Right cardiac atrium (tissue), 5 donors: Measurements from ENCODE around the gene ZC3H12A. TPM values are rescaled to one million over a fixed set of nuclear protein-coding genes. Genes with fewer than 3 reads are reported as not detected.
"Not testable (repeated sequence)": the region's sequence is repeated elsewhere in the genome, so short reads cannot be mapped to it uniquely, and the experiment has no call there.

ENCODE experiments used
- ATAC-seq, 2 donors: fragments of 200-7000 bp; cut with Tn5 transposase; one replicate each; pipeline versions ENCODE4 v1.8.0 to v1.9.1; 2020; ENCODE audit warnings: moderate library complexity in 2 of 2, mild to moderate bottlenecking in 1 of 2
- DNase-seq, 3 donors: peaks; one replicate each; pipeline ENCODE4 v3.0.0-alpha.2; 2020
- H3K27ac ChIP-seq: one replicate; pipeline ENCODE4 v1.5.1; 2013; ENCODE audit warnings: mild to moderate bottlenecking, low read length, control low read depth, moderate library complexity
- H3K27me3 ChIP-seq: one replicate; pipeline ENCODE4 v1.6.1; 2013; ENCODE audit not compliant: control insufficient read depth, insufficient read depth
- H3K4me1 ChIP-seq: one replicate; pipeline ENCODE4 v1.6.1; 2013; ENCODE audit warnings: low read length; ENCODE audit not compliant: control insufficient read depth, insufficient read depth
- H3K4me3 ChIP-seq: one replicate; pipeline ENCODE4 v1.5.1; 2013; ENCODE audit warnings: low read length, control low read depth
- H3K9me3 ChIP-seq: one replicate; pipeline ENCODE4 v1.6.1; 2013; ENCODE audit warnings: low read length; ENCODE audit not compliant: control insufficient read depth
- WGBS: extraction: QIAGEN DNeasy Blood & Tissue Kit; methylation state at CpG from one replicate; pipeline ENCODE4 v1.1.7; 2013; 5-methylcytosine and 5-hydroxymethylcytosine counted together
- intact Hi-C, 4 donors: fragments of 100-400 bp; cut with DNase I; formaldehyde crosslinking; loops; one replicate each; pipeline versions ENCODE4 v1.11.0 to v1.14.0; 2022 to 2023
- polyA plus RNA-seq: library from polyadenylated mRNA; stranded (reverse); fragments of 200-250 nt; gene quantifications from one replicate; pipeline ENCODE4 v1.2.3, GENCODE V29; 2013
- total RNA-seq, 4 donors: library from RNA; stranded (reverse); fragmentation: NEBNext Ultra II Directional; extraction: Animal tissue kit (Norgen Biotek cat#: 25700); gene quantifications; one replicate each; pipeline ENCODE4 v1.2.1, GENCODE V29; 2021
- donor health status: healthy with polysubstance abuse.
- donor health status: DM: no; HTN: yes; CAD: no.
- donor health status: DM: no; HTN: no; CAD: no.
- donor health status: DM: no; HTN: yes; CAD: no; lungs with severe emphysema.
- donor health status: DM: yes; HTN: yes; CAD: no.

The ZC3H12A gene
- total and polyA plus RNA-seq, 5 donors: 6.0 to 15.1 (median 7.2) TPM

DNA sequence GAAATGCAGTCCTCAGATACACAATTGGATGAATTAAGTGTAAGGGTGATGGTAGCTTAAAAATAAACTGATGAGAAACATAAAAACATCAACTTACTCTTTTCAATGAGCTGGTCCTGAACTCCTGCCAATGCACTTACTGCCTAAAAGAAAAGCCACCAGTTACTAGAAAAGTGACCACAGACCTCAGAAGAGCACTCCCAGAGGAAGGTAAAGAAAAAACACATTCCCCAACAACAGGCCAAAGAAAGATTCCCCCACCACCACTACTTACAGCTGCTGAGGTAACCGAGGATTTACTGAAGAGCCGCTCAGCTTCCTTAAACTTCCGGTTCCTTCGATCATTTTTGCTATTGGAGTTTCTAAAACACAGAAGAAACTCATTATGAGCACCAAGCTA lies 34.8 kb downstream of the ZC3H12A start:
- intact Hi-C loops: no loop called here
- DNase-seq: no peak
- H3K27ac ChIP-seq: no peak overlapping the region
- no peaks in the 10 kb centered on the region for H3K9me3 ChIP-seq
- no peaks in the 10 kb centered on the region for H3K4me1 ChIP-seq
- WGBS: 86% methylated on average over 4 of the region's 4 CpGs
- H3K4me3 ChIP-seq: no peak overlapping the region
- no peak for ATAC-seq
- no peaks in the 10 kb centered on the region for H3K27me3 ChIP-seq

GRCh38 chr1:37513795-37514349 lies 39.5 kb downstream of the ZC3H12A start:
- H3K27me3 ChIP-seq: no peaks in the 10 kb centered on the region
- ATAC-seq (peak in 1 of 2 donors; percentile 10), DNase-seq (peak in 1 of 3 donors; percentile 58)
- intact Hi-C loops: no loop called here
- WGBS: 3% methylated on average over 26 of the region's 26 CpGs
- no peaks in the 10 kb centered on the region for H3K4me1 ChIP-seq
- peak overlapping the region; percentile 87 for H3K4me3 ChIP-seq
- no peak overlapping the region for H3K27ac ChIP-seq
- no peaks in the 10 kb centered on the region for H3K9me3 ChIP-seq

- ATAC-seq (peak; percentile 99), DNase-seq (peak; percentile 83 to 95 (median 95))
- Histone ChIP-seq H3K4me3 (peak within 1 kb of the TSS; percentile 87), H3K9me3 (no peaks in the 10 kb centered on the region), H3K27me3 (no peaks in the 10 kb centered on the region), H3K27ac (peak within 1 kb of the TSS; percentile 77), H3K4me1 (no peaks in the 10 kb centered on the region)
- intact Hi-C loops: no loop called here
- under 1% methylated on average over 100 of the region's 100 CpGs for WGBS
These were observed 40.2 kb downstream of the ZC3H12A start, which contains the start of gene MEAF6 for GRCh38 chr1:37514350-37515184. Gene MEAF6 (minus strand): TSS chr1:37514766. CDS start chr1:37514746, 20 bp downstream.

- H3K27ac ChIP-seq: peak overlapping the region; percentile 77
- 73% methylated on average over 18 of the region's 18 CpGs for WGBS
- peak overlapping the region; percentile 87 for H3K4me3 ChIP-seq
- H3K4me1 ChIP-seq: no peaks in the 10 kb centered on the region
- no peak for ATAC-seq
- intact Hi-C loops: no loop called here
- DNase-seq: no peak
- H3K9me3 ChIP-seq: no peaks in the 10 kb centered on the region
- no peaks in the 10 kb centered on the region for H3K27me3 ChIP-seq
These were observed 41.0 kb downstream of the ZC3H12A start for GRCh38 chr1:37515185-37516034.

GRCh38 chr1:37517569-37517968 lies 43.2 kb downstream of the ZC3H12A start:
- H3K27ac ChIP-seq: no peak overlapping the region
- H3K27me3 ChIP-seq: no peaks in the 10 kb centered on the region
- WGBS: 90% methylated on average over 1 of the region's 1 CpG
- H3K4me1 ChIP-seq: no peaks in the 10 kb centered on the region
- intact Hi-C loops: no loop called here
- DNase-seq (no peak), ATAC-seq (no peak)
- H3K4me3 ChIP-seq: no peak overlapping the region
- H3K9me3 ChIP-seq: no peaks in the 10 kb centered on the region

- 95% methylated on average over 27 of the region's 31 CpGs for WGBS
- H3K4me3 ChIP-seq, H3K27me3 ChIP-seq, intact Hi-C loops, H3K4me1 ChIP-seq, H3K27ac ChIP-seq, H3K9me3 ChIP-seq, ATAC-seq, DNase-seq: not testable (repeated sequence)
These were observed 43.9 kb downstream of the ZC3H12A start for GRCh38 chr1:37518241-37518640.

- H3K27me3 ChIP-seq, ATAC-seq, H3K27ac ChIP-seq, H3K4me1 ChIP-seq, DNase-seq, H3K4me3 ChIP-seq, H3K9me3 ChIP-seq, intact Hi-C loops: not testable (repeated sequence)
- WGBS: 78% methylated on average over 15 of the region's 15 CpGs
These were observed 44.5 kb downstream of the ZC3H12A start for GRCh38 chr1:37518929-37519328.

GRCh38 chr1:37519613-37520012 lies 45.2 kb downstream of the ZC3H12A start:
- Histone ChIP-seq H3K4me3 (no peak overlapping the region), H3K27me3 (no peaks in the 10 kb centered on the region), H3K27ac (no peak overlapping the region), H3K9me3 (no peaks in the 10 kb centered on the region), H3K4me1 (no peaks in the 10 kb centered on the region)
- ATAC-seq: no peak
- no peak for DNase-seq
- intact Hi-C loops: no loop called here

GRCh38 chr1:37529888-37530287 lies 55.5 kb downstream of the ZC3H12A start:
- H3K9me3 ChIP-seq, DNase-seq, H3K27ac ChIP-seq, H3K4me1 ChIP-seq, ATAC-seq, H3K4me3 ChIP-seq, H3K27me3 ChIP-seq, intact Hi-C loops: not testable (repeated sequence)
- 77% methylated on average over 1 of the region's 1 CpG for WGBS

- H3K4me3 ChIP-seq, ATAC-seq, DNase-seq, intact Hi-C loops, H3K4me1 ChIP-seq, H3K27ac ChIP-seq, H3K27me3 ChIP-seq, H3K9me3 ChIP-seq: not testable (repeated sequence)
- 93% methylated on average over 4 of the region's 4 CpGs for WGBS
These were observed 58.2 kb downstream of the ZC3H12A start for GRCh38 chr1:37532418-37533156.
